GM18499 (cell line): ENCODE results near the gene PFKFB3.
"Not testable (repeated sequence)": the region's sequence is repeated elsewhere in the genome, so short reads cannot be mapped to it uniquely, and the experiment has no call there.

Source experiments
- ATAC-seq: cut with Tn5 transposase; IDR thresholded peaks from one replicate; pipeline ENCODE4 v1.9.1; 2021; ENCODE audit warnings: moderate number of reproducible peaks; ENCODE audit not compliant: insufficient read depth, unreplicated experiment

Gene PFKFB3

GRCh38 chr10:6200440-6200733 lies 2.3 kb upstream of the PFKFB3 start:
- ATAC-seq, result no peak

GRCh38 chr10:6200734-6201515 lies 1.8 kb upstream of the PFKFB3 start:
- ATAC-seq, result no peak

GRCh38 chr10:6201516-6201975 lies 1.2 kb upstream of the PFKFB3 start:
- ATAC-seq, result peak; percentile 41

GRCh38 chr10:6202098-6202683 lies 541 bp upstream of the PFKFB3 start:
- ATAC-seq, result no peak

GRCh38 chr10:6203331-6204062 lies 765 bp downstream of the PFKFB3 start:
- ATAC-seq, result peak; percentile 9

GRCh38 chr10:6204063-6204340 lies 1.3 kb downstream of the PFKFB3 start:
- ATAC-seq, result no peak

- no peak for ATAC-seq
Measured at GRCh38 chr10:6204341-6205191, 1.8 kb downstream of the PFKFB3 start.

GRCh38 chr10:6206486-6206885 lies 3.8 kb downstream of the PFKFB3 start:
- not testable (repeated sequence) for ATAC-seq

GRCh38 chr10:6207658-6208057 lies 4.9 kb downstream of the PFKFB3 start:
- no peak for ATAC-seq

GRCh38 chr10:6208799-6209235 lies 6.1 kb downstream of the PFKFB3 start:
- ATAC-seq, result no peak

- ATAC-seq, result no peak
Measured at GRCh38 chr10:6211341-6211670, 8.6 kb downstream of the PFKFB3 start.

- no peak for ATAC-seq
Measured at GRCh38 chr10:6211671-6212635, 9.2 kb downstream of the PFKFB3 start.

GRCh38 chr10:6212806-6213205 lies 10.1 kb downstream of the PFKFB3 start:
- ATAC-seq, result no peak

- no peak for ATAC-seq
Measured at GRCh38 chr10:6213257-6213905, 10.6 kb downstream of the PFKFB3 start.

- no peak for ATAC-seq
Measured at GRCh38 chr10:6213908-6214307, 11.2 kb downstream of the PFKFB3 start.

GRCh38 chr10:6214612-6215011 lies 11.9 kb downstream of the PFKFB3 start:
- no peak for ATAC-seq

- ATAC-seq, result no peak
Measured at GRCh38 chr10:6215241-6215640, 12.5 kb downstream of the PFKFB3 start.

- no peak for ATAC-seq
Measured at GRCh38 chr10:6215683-6216484, 13.2 kb downstream of the PFKFB3 start.
